Right cardiac atrium (tissue), 5 donors: ENCODE data around the gene KCNT2. TPM values are rescaled to one million over a fixed set of nuclear protein-coding genes. Genes with fewer than 3 reads are reported as not detected.

Source experiments
- ATAC-seq, 2 donors: fragments of 200-7000 bp; cut with Tn5 transposase; one replicate each; pipeline versions ENCODE4 v1.8.0 to v1.9.1; 2020; ENCODE audit warnings: moderate library complexity in 2 of 2, mild to moderate bottlenecking in 1 of 2
- DNase-seq, 3 donors: peaks; one replicate each; pipeline ENCODE4 v3.0.0-alpha.2; 2020
- H3K27ac ChIP-seq: one replicate; pipeline ENCODE4 v1.5.1; 2013; ENCODE audit warnings: mild to moderate bottlenecking, low read length, control low read depth, moderate library complexity
- H3K27me3 ChIP-seq: one replicate; pipeline ENCODE4 v1.6.1; 2013; ENCODE audit not compliant: control insufficient read depth, insufficient read depth
- H3K4me1 ChIP-seq: one replicate; pipeline ENCODE4 v1.6.1; 2013; ENCODE audit warnings: low read length; ENCODE audit not compliant: control insufficient read depth, insufficient read depth
- H3K4me3 ChIP-seq: one replicate; pipeline ENCODE4 v1.5.1; 2013; ENCODE audit warnings: low read length, control low read depth
- H3K9me3 ChIP-seq: one replicate; pipeline ENCODE4 v1.6.1; 2013; ENCODE audit warnings: low read length; ENCODE audit not compliant: control insufficient read depth
- WGBS: extraction: QIAGEN DNeasy Blood & Tissue Kit; methylation state at CpG from one replicate; pipeline ENCODE4 v1.1.7; 2013; 5-methylcytosine and 5-hydroxymethylcytosine counted together
- intact Hi-C, 4 donors: fragments of 100-400 bp; cut with DNase I; formaldehyde crosslinking; loops; one replicate each; pipeline versions ENCODE4 v1.11.0 to v1.14.0; 2022 to 2023
- polyA plus RNA-seq: library from polyadenylated mRNA; stranded (reverse); fragments of 200-250 nt; gene quantifications from one replicate; pipeline ENCODE4 v1.2.3, GENCODE V29; 2013
- total RNA-seq, 4 donors: library from RNA; stranded (reverse); fragmentation: NEBNext Ultra II Directional; extraction: Animal tissue kit (Norgen Biotek cat#: 25700); gene quantifications; one replicate each; pipeline ENCODE4 v1.2.1, GENCODE V29; 2021
- donor health status: healthy with polysubstance abuse.
- donor health status: DM: no; HTN: yes; CAD: no.
- donor health status: DM: no; HTN: no; CAD: no.
- donor health status: DM: no; HTN: yes; CAD: no; lungs with severe emphysema.
- donor health status: DM: yes; HTN: yes; CAD: no.

KCNT2 gene
- total and polyA plus RNA-seq, 5 donors: 1.9 to 7.1 (median 4.1) TPM

DNA sequence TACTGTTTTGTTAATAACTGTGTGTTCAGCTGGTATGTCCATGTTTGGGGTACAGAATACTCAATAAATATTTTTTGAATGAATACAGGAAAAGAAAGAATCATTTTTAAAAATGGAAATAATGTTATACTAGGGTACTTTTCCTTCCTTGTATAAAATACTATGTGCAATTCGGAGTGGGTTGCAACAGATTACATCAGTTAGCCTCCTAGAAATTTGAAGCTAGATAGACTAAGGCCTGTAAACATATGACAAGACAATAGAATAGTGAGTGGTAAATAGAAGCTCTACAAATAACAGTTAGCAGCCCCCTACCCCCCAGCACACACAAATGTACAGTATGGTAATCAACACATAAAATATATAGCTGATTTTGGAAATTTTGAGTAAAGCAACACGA is 195.9 kb downstream of the KCNT2 start:
- ATAC-seq (no peak), DNase-seq (no peak)
- Histone ChIP-seq H3K4me3 (no peak overlapping the region), H3K4me1 (no peaks in the 10 kb centered on the region), H3K9me3 (no peaks in the 10 kb centered on the region), H3K27ac (no peak overlapping the region), H3K27me3 (no peaks in the 10 kb centered on the region)
- intact Hi-C loops: no loop called here
- 89% methylated on average over 2 of the region's 2 CpGs for WGBS

DNA sequence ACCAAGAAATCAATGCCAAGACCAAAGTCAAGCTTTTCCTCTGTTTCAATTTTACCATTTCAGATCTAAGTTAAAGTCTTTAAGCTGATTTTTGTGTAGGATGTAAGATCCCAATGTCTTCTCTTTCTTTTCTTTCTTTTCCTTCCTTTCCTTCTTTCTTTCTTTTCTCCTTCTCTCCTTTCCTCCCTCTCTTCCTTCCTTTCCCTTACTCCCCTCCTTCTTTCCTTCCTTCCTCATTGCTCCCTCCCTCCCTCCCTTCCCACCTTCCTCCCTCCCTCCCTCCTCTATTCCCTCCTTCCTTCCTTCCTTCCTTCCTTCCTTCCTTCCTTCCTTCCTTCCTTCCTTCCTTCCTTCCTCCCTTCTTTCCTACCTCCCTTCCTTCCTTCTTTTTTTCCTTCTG is 197.5 kb downstream of the KCNT2 start:
- ATAC-seq (no peak), DNase-seq (no peak)
- intact Hi-C loops: no loop called here
- H3K27me3 ChIP-seq: no peaks in the 10 kb centered on the region
- no peaks in the 10 kb centered on the region for H3K9me3 ChIP-seq
- H3K4me1 ChIP-seq: no peaks in the 10 kb centered on the region
- H3K4me3 ChIP-seq: no peak overlapping the region
- no peak overlapping the region for H3K27ac ChIP-seq

DNA sequence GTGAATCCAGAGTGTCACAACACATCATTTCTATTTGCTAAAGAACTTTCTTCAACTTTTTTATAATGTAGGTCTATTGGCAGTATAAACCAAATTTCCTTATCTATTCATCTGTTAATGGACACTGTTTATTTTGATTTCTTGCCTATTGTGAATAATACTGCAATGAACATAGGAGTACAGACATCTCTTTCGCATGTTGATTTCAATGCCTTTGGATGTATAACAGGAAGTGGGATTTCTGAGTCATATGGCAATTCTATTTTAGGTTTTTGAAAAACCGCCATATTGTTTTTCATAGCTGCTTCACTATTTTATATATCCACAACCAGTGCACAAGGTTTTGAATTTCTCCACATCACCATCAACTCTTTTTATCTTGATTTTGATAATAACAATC is 198.7 kb downstream of the KCNT2 start:
- Histone ChIP-seq H3K27me3 (no peaks in the 10 kb centered on the region), H3K4me3 (no peak overlapping the region), H3K27ac (no peak overlapping the region), H3K4me1 (no peaks in the 10 kb centered on the region), H3K9me3 (no peaks in the 10 kb centered on the region)
- WGBS: 82% methylated on average over 2 of the region's 2 CpGs
- intact Hi-C loops: no loop called here
- ATAC-seq (no peak), DNase-seq (no peak)

DNA sequence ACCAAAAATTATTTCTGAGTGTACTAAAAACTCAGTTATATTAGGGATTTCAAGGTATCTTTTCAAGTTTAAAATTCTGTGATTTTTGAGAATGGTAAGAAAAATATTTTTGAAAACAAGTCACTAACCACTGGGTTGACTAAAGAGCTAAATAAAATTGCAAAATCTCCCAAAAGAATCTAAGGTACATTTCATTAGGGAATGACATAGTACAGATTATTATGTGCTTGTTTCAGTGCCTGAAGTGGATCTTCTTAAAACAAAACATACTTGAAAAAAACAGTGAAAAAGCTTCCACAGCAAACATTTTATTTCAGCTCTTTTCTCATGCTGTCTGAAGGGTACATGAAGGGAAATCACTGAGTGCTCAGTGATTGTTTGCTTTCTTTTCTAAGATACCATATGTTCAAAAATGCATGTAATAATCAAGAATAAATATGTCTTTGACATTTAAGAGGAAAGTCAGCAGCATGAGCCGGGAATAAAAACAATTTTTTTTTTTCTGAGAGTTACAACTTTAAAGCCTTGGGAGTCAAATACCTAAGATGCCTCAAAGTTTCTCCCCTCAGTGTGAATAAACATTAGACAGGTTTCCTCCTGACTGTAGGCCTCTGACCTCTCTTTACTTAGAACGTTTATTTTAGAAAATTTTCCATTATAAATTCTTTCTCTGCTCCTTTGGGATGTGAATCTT is 200.7 kb downstream of the KCNT2 start:
- Histone ChIP-seq H3K4me3 (no peak overlapping the region), H3K27me3 (no peaks in the 10 kb centered on the region), H3K27ac (no peak overlapping the region), H3K9me3 (no peaks in the 10 kb centered on the region), H3K4me1 (no peaks in the 10 kb centered on the region)
- ATAC-seq: peak in 1 of 2 donors; percentile 39
- intact Hi-C loops: no loop called here
- 16% methylated on average over 2 of the region's 2 CpGs for WGBS
- DNase-seq: peak in 1 of 3 donors; percentile 30

DNA sequence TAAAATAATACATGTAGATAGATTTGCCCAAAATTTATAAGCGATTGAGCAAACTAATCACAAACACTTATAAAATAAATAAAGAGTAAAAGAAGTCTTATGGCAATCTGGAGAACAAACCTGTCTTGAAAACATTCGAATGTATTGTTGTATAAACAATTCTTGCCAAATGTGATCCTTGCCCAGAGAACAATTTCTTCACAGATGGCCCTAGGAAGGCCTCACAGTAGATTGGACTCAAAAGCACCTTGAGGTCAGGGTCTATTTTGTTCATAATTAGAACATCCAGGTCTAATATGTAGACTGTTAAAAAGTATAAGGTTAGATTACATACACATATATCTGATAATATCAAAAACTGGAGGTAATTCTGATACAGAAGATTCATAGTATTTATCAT is 202.4 kb downstream of the KCNT2 start:
- no peaks in the 10 kb centered on the region for H3K9me3 ChIP-seq
- H3K4me1 ChIP-seq: no peaks in the 10 kb centered on the region
- H3K4me3 ChIP-seq: no peak overlapping the region
- 82% methylated on average over 2 of the region's 2 CpGs for WGBS
- no peaks in the 10 kb centered on the region for H3K27me3 ChIP-seq
- intact Hi-C loops: no loop called here
- H3K27ac ChIP-seq: no peak overlapping the region
- no peak for DNase-seq
- no peak for ATAC-seq

DNA sequence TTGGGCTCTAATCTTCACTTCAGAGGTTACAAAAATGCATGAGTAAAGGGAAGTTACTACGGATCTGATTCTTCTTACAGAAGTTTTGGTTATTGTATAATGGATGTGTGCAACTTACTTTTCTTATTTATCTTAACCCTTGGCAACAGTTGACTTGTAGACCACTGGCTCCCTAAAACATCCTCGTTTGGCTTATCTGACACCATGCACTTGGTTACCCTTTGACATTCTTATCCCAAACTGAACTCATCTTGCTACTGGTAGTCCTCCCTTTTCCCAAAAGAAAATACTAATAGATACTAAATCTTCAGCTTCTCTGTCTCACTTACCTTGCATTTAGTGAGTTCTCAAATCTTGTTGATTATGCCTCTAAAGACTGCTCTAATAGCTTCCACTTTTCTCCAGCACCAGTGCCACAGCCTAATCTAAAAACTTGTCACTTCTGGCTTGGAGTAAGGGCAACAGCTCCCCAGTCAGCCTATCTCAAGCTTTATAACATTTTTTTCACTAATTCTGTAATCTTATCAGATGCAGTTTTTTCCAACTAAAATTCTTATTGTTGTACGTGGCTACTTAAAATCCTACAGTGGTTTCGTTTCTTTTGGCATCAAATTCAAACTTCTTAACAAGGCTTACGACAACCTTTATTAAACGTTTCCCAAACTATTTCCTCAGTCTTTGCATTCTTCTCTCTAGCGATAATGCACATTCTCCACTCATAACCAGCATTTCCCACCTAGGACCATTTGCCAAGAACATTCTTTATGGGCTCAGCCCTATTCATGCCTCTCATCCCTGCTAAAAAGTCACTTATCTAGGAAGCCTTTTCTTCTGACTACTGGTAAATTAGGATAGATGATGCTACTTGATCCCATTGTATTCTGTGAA is 204.2 kb downstream of the KCNT2 start:
- H3K27me3 ChIP-seq: no peaks in the 10 kb centered on the region
- no peak for DNase-seq
- intact Hi-C loops: no loop called here
- H3K4me3 ChIP-seq: peak overlapping the region; percentile 25
- peak; percentile 78 to 83 for ATAC-seq
- H3K27ac ChIP-seq: peak overlapping the region; percentile 52
- no peaks in the 10 kb centered on the region for H3K4me1 ChIP-seq
- H3K9me3 ChIP-seq: no peaks in the 10 kb centered on the region
- 38% methylated on average over 7 of the region's 7 CpGs for WGBS

DNA sequence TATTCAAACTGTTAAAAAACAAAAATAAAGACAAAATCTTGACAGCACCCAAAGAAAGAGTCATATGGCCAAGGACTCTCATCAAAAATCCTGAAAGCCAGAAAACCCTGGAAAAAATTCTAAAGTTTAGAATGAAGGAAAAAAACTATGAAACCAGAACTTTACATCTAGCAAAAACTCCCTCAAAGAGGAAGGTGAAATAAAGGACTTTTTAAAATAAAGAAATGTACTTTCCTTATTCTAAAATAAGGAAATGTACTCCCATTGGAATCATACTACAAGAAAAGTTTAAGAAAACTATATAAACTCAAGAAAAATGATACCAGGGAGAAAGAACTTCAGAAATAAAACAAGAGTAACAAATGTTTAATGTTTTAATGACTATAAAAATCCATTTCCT is 206.3 kb downstream of the KCNT2 start:
- ATAC-seq: no peak
- H3K27me3 ChIP-seq: no peaks in the 10 kb centered on the region
- no peak for DNase-seq
- intact Hi-C loops: no loop called here
- no peak overlapping the region for H3K27ac ChIP-seq
- H3K4me3 ChIP-seq: no peak overlapping the region
- H3K9me3 ChIP-seq: no peaks in the 10 kb centered on the region
- H3K4me1 ChIP-seq: no peaks in the 10 kb centered on the region

DNA sequence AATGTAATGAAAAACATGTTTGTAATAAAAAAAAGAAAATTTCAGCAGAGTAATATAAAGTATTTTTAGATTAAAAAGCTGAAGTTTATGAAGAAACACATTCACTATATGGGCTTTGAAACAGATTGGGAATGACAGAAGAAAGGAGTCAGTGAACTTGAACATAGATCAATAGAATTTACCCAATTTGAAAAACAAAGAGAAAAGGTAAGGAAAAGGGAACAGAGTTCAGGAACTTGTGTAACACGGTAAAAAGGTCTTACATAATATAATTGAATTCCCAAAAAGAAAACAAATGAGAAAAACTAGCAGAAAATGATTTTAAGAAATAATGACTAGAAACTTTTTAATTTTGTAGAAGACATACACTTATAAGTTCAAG is 206.8 kb downstream of the KCNT2 start:
- Histone ChIP-seq H3K9me3 (no peaks in the 10 kb centered on the region), H3K4me3 (no peak overlapping the region), H3K27ac (no peak overlapping the region), H3K27me3 (no peaks in the 10 kb centered on the region), H3K4me1 (no peaks in the 10 kb centered on the region)
- DNase-seq (no peak), ATAC-seq (no peak)
- WGBS: 45% methylated on average over 1 of the region's 1 CpG
- intact Hi-C loops: no loop called here

DNA sequence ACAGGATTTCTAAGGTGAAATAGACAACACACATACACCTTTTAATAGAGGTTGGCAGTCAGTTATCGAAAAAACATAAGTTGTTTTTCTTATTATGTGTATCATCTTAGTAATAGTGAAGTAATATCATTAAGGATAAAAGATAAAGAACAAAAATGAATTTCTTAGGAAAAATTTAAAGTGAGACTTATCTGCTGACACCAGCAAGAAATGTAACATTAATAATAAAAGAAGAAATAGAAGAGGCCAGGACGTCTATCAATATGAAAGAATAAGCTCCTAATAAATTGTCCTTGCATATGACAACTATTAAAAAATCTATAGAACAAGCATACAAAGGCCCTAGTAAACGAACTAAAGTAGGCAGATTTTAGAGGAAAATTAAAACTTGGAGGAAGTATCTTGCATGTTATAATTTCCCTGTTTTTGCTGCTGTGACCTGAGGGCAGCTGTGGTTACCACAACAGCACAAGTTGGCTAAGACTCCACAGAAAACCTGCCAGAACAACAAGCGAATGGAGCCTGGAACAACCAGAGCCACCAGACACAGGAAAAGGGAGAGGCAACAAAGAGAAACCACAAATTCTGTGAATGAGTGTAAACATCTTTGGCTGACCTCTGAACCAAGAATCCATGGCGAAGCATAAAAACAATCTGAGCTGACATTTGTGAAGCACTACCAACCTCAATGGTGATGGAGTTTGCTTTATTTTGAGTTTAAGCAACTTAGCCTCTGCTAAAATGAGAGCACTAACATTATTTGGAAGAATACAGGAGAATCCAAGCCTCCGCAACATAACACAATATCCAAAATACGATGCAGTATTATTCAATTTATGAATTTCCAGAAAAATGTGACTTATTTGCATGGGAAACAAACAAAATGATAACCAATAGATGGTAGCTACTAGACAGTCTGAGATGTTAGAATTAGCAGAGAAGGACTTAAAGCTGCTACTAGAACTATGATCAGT is 207.5 kb downstream of the KCNT2 start:
- Histone ChIP-seq H3K27ac (no peak overlapping the region), H3K27me3 (no peaks in the 10 kb centered on the region), H3K4me1 (no peaks in the 10 kb centered on the region), H3K9me3 (no peaks in the 10 kb centered on the region), H3K4me3 (no peak overlapping the region)
- ATAC-seq: peak; percentile 91 to 94
- WGBS: 53% methylated on average over 7 of the region's 7 CpGs
- intact Hi-C loops: no loop called here
- DNase-seq: peak; percentile 25 to 77 (median 28)

DNA sequence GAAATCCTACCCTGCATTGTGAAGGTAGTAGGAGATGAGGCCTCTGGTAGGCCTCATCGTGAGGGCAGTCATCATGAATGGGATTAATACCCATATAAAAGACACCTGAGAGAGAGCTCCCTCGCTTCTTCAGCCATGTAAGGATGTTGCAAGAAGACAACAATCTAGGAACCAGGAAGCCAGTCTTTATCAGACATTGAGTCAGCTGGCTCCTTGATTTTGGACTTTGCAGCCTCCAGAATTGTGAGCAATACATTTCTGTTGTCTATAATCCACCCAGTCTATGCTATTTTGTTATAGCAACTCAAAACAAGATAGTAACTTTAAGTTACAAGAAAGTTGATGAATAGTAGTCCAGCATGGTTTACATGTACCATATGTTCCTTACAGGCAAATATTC is 208.5 kb downstream of the KCNT2 start:
- Histone ChIP-seq H3K27ac (no peak overlapping the region), H3K9me3 (no peaks in the 10 kb centered on the region), H3K4me3 (no peak overlapping the region), H3K27me3 (no peaks in the 10 kb centered on the region), H3K4me1 (no peaks in the 10 kb centered on the region)
- WGBS: 95% methylated on average over 2 of the region's 2 CpGs
- intact Hi-C loops: no loop called here
- ATAC-seq (no peak), DNase-seq (no peak)

DNA sequence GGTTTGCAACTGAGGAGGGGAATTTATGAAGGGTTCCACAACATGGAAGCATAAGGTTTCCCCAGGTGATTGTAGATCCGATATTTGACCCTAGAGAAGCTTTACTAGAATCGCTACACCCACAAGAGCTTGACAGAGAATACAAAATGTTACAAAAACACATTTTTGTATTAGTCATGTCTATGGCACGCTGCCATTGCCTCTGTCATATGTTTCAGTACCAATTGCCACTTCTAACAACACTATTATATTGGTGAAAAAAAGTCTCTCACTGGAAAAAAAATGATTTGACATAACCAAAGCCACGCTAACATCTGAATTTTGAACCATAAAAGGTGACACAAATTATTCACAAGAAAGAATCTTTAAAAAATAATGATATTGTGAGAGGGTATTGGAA is 214.5 kb downstream of the KCNT2 start:
- no peaks in the 10 kb centered on the region for H3K27me3 ChIP-seq
- DNase-seq (peak; percentile 33 to 78 (median 53)), ATAC-seq (peak in 1 of 2 donors; percentile 51)
- H3K9me3 ChIP-seq: no peaks in the 10 kb centered on the region
- intact Hi-C loops: no loop called here
- H3K4me1 ChIP-seq: no peaks in the 10 kb centered on the region
- WGBS: 67% methylated on average over 4 of the region's 4 CpGs
- H3K27ac ChIP-seq: no peak overlapping the region
- H3K4me3 ChIP-seq: no peak overlapping the region
